GM12864 (cell line): Measurements from ENCODE around the gene HTRA3.

ENCODE experiments used
- DNase-seq: peaks from one replicate; pipeline ENCODE4 v3.0.0-alpha.2; 2011; ENCODE audit warnings: low read depth
- H3K4me3 ChIP-seq: 2 replicates; pipeline ENCODE4 v1.5.1; 2011; ENCODE audit warnings: mild to moderate bottlenecking, low read depth, low read length, control low read depth
- CTCF ChIP-seq: IDR thresholded peaks from 2 replicates; pipeline ENCODE4 v1.5.1; 2011; ENCODE audit warnings: low read depth, mild to moderate bottlenecking, moderate library complexity, low read length, control low read depth, inconsistent platforms; ENCODE audit errors: missing control alignments

HTRA3 gene

GRCh38 chr4:8278421-8279287 lies 9.1 kb downstream of the HTRA3 start:
- no peak overlapping the region for H3K4me3 ChIP-seq
- DNase-seq: no peak
- TF ChIP-seq CTCF: no peak

- no peak overlapping the region for H3K4me3 ChIP-seq
- no peak for DNase-seq
- no peak for TF ChIP-seq CTCF
Observed at GRCh38 chr4:8279321-8280157, 10.0 kb downstream of the HTRA3 start.

GRCh38 chr4:8280158-8280875 lies 10.8 kb downstream of the HTRA3 start:
- TF ChIP-seq CTCF: no peak
- DNase-seq: no peak
- H3K4me3 ChIP-seq: no peak overlapping the region

- no peak overlapping the region for H3K4me3 ChIP-seq
- no peak for DNase-seq
- no peak for TF ChIP-seq CTCF
Observed at GRCh38 chr4:8280876-8281440, 11.4 kb downstream of the HTRA3 start.

GRCh38 chr4:8281519-8282133 lies 12.1 kb downstream of the HTRA3 start:
- no peak for DNase-seq
- H3K4me3 ChIP-seq: no peak overlapping the region
- TF ChIP-seq CTCF: no peak

- H3K4me3 ChIP-seq: no peak overlapping the region
- no peak for DNase-seq
- no peak for TF ChIP-seq CTCF
Observed at GRCh38 chr4:8282134-8282641, 12.6 kb downstream of the HTRA3 start.
